KMS-11 (cell line): Measurements from ENCODE around the gene LRRC17.

Experiments
- H2AFZ ChIP-seq: fragments of 200-600 bp; sonication (generic); 2 replicates; pipeline ENCODE4 v1.6.1; 2016; ENCODE audit warnings: antibody characterized with exemption, mixed run types, low read depth
- H3K27ac ChIP-seq: fragments of 200-600 bp; sonication (generic); 2 replicates; pipeline ENCODE4 v1.6.1; 2016; ENCODE audit warnings: mild to moderate bottlenecking, mixed run types
- H3K27me3 ChIP-seq: fragments of 200-600 bp; sonication (generic); 2 replicates; pipeline ENCODE4 v1.6.1; 2017; ENCODE audit warnings: mild to moderate bottlenecking, low read depth, mixed run types, moderate library complexity; ENCODE audit not compliant: insufficient read depth
- H3K36me3 ChIP-seq: fragments of 200-600 bp; sonication (generic); 2 replicates; pipeline ENCODE4 v1.6.1; 2017; ENCODE audit warnings: mild to moderate bottlenecking, mixed run types; ENCODE audit not compliant: insufficient read depth
- H3K4me1 ChIP-seq: fragments of 200-600 bp; sonication (generic); 2 replicates; pipeline ENCODE4 v1.6.1; 2016; ENCODE audit warnings: mild to moderate bottlenecking, low read depth, mixed run types; ENCODE audit not compliant: poor library complexity, severe bottlenecking
- H3K4me2 ChIP-seq: fragments of 200-600 bp; sonication (generic); 2 replicates; pipeline ENCODE4 v1.7.0; 2016; ENCODE audit warnings: mild to moderate bottlenecking, mixed run types
- H3K4me3 ChIP-seq: fragments of 200-600 bp; sonication (generic); IDR thresholded peaks from 2 replicates; pipeline ENCODE4 v1.6.1; 2017; ENCODE audit warnings: low read depth, low read length, mixed read lengths; ENCODE audit not compliant: insufficient read depth
- H3K79me2 ChIP-seq: fragments of 200-600 bp; sonication (generic); 2 replicates; pipeline ENCODE4 v1.6.1; 2016; ENCODE audit warnings: low read depth, mixed run types; ENCODE audit not compliant: insufficient read depth
- H3K9ac ChIP-seq: fragments of 200-600 bp; sonication (generic); 2 replicates; pipeline ENCODE4 v1.6.1; 2016; ENCODE audit warnings: mild to moderate bottlenecking, mixed run types
- H4K20me1 ChIP-seq: fragments of 200-600 bp; sonication (generic); 2 replicates; pipeline ENCODE4 v1.6.1; 2016; ENCODE audit warnings: mild to moderate bottlenecking, mixed run types; ENCODE audit not compliant: insufficient read depth
- TF ChIP-seq, protein P1 (sequence below): fragments of 200-600 bp; sonication (generic); conservative IDR thresholded peaks from 2 replicates; pipeline ENCODE4 v1.6.1; 2017; ENCODE audit warnings: low read depth, mild to moderate bottlenecking, antibody characterized with exemption, low read length, moderate library complexity, mixed read lengths

LRRC17 gene

DNA sequence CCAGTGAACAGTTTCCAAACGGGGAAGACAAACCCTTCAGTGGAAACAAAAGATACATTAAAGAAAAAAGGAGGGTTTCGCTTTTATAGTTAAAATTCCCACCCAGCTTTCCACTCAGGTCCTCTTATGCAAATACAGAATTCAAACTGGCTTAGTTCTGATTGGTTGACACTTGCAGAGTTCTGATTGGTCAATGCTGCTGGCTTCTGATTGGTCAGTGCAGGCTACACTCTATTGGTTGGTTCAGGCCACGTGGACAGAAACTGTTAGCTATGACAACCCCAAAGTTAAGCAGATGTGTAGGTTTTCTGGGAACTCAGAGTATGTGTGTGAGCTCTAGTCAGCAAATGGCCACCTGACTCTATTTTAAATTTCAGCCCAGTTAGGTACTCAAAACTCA is 81.8 kb downstream of the LRRC17 start:
- Histone ChIP-seq H3K79me2 (no peaks in the 10 kb centered on the region), H4K20me1 (no peaks in the 10 kb centered on the region), H3K36me3 (no peaks in the 10 kb centered on the region), H3K4me3 (no peak overlapping the region), H3K4me2 (no peak overlapping the region), H3K27ac (no peak overlapping the region), H3K27me3 (no peaks in the 10 kb centered on the region), H3K9ac (no peak overlapping the region), H2AFZ (no peak overlapping the region), H3K4me1 (no peaks in the 10 kb centered on the region)
- TF ChIP-seq, protein P1, sequence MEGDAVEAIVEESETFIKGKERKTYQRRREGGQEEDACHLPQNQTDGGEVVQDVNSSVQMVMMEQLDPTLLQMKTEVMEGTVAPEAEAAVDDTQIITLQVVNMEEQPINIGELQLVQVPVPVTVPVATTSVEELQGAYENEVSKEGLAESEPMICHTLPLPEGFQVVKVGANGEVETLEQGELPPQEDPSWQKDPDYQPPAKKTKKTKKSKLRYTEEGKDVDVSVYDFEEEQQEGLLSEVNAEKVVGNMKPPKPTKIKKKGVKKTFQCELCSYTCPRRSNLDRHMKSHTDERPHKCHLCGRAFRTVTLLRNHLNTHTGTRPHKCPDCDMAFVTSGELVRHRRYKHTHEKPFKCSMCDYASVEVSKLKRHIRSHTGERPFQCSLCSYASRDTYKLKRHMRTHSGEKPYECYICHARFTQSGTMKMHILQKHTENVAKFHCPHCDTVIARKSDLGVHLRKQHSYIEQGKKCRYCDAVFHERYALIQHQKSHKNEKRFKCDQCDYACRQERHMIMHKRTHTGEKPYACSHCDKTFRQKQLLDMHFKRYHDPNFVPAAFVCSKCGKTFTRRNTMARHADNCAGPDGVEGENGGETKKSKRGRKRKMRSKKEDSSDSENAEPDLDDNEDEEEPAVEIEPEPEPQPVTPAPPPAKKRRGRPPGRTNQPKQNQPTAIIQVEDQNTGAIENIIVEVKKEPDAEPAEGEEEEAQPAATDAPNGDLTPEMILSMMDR = no peak
